Anterior cingulate cortex (tissue), 58 donors: ENCODE results near the gene TTC36.
"Not testable (repeated sequence)": the region's sequence is repeated elsewhere in the genome, so short reads cannot be mapped to it uniquely, and the experiment has no call there.

Experiments used
- DNase-seq, 58 donors: peaks; one replicate each; lab custom pipeline; 2025; lab: John Stamatoyannopoulos, UW

Gene TTC36, protein sequence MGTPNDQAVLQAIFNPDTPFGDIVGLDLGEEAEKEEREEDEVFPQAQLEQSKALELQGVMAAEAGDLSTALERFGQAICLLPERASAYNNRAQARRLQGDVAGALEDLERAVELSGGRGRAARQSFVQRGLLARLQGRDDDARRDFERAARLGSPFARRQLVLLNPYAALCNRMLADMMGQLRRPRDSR

DNA sequence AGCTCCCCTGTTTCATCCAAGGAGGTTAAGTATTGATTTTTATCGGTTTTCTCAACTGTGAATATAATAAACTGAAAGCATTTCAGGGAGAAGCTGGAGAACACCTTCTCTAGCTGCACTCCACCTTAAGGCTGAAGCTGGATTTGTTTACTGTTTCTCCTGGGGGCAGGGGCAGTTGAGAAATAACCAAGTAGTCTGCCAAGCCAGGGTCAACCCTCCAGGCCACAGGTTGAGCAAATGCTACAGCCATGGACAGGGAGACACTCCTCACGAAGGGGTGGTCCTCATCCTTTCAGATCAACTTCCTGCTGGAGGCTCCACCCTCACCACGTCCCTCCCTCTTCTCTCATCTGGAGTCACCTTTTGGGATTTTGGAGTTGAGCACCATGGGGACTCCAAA, at the start of gene TTC36:
Gene TTC36 (plus strand): TSS at position 366 of the 400 bp plus-strand sequence. CDS start 21 bp downstream, at position 387.
- DNase-seq, result no peak

DNA sequence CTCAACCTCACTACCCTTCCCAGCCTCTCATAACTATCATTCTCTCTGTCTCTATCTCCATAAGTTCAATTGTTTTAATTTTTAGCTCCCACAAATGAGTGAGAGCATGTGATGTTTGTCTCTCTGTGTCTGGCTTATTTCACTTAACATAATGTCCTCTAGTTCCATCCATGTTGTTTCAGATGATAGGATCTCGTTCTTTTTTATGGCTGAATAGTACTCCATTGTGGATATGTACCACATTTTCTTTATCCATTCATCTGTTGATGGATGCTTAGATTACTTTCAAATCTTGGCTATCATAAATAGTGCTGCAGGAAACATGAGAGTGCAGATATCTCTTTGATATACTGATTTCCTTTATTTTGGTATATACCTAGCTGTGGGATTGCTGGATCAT, 46.0 kb upstream of the TTC36 start:
- not testable (repeated sequence) for DNase-seq

DNA sequence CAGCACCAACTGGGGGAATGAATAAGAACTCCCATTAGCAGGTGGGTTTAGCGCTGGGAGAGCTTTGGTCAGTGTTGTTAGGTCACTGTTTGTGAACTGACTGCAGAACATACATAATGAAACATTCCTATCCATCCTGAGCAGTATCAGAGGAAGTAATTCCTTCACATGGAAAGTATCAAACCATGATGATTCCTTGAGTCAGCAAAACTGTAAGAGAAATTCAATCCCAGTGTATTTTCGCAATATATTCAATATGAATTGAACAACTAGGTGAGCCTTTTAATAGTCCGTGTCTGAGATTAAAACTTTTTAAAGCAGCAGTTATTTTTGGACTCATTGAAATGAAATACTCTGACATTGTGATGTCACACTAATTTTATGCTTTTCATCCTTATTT, 42.9 kb upstream of the TTC36 start:
- no peak for DNase-seq

DNA sequence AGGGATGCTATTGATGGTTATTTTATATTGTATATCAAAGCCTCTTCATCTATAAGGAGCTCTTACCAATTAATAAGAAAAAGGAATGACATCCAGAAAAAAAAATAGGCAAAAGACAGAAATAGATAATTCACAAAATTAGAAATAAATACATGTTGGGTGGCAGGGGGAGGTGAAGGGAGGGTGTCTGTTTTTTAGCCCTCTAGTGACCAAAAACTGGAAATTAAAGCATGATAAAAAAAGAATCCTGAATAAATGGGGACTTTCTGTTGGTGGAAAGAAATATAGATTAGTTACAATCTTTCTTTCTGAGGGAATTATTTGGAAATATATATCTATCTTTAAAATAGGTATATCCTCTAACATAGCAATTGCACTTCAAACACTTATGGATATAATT, 42.0 kb upstream of the TTC36 start:
- no peak for DNase-seq

DNA sequence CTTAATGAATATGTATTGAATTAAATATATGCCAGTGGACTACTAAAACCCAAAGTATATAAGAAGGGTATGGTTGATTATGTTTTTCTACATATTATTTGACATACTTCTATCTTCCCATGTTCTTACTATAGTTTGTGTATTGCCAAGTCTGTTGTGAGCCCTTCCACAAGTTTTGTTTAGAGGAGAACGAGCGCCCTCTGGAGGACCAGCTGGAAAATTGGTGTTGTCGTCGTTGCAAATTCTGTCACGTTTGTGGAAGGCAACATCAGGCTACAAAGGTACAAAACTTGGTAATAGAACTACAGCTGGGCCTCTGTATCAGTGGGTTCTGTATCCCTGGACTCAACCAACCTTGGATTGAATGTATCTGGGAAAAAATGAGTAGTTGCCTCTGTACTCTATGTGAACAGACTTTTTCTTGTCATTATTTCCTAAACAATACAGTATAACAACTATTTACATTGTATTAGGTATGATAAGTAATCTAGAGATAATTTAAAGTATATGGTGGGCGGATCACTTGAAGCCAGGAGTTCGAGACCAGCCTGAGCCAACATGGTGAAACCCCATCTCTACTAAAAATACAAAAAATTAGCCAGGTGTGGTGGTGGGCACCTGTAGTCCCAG, 38.7 kb upstream of the TTC36 start:
- DNase-seq, result peak in 45 of 58 donors; percentile 5 to 64 (median 35)

DNA sequence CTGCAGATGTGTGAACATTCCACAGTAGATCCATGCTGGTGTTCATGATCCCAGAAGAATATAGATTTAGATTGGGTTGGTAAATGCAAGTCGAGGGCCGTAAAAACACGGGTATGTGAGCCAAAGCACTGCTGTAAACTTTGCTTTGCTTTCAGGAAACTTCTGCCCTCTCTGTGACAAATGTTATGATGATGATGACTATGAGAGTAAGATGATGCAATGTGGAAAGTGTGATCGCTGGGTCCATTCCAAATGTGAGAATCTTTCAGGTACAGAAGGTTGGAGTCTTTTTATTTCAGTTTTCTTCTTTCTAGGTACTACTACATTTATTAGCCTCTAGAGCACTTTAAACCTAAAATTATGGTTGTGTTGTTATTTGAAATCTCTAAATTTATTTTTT, 36.2 kb upstream of the TTC36 start:
- no peak for DNase-seq

DNA sequence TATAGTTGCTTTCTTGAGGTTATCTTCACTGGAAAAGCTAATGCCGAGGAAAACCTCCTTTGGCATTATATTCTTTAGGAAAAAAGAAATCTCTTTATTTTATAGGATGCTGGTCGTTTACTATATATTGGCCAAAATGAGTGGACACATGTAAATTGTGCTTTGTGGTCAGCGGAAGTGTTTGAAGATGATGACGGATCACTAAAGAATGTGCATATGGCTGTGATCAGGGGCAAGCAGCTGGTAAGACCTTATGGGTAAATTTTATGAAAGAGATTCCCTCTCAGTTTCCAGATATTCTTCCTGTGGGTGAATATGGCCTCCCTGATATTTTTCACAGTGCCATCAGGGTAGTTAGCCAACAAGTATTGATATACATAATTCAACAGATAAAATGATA, 29.4 kb upstream of the TTC36 start:
- no peak for DNase-seq

DNA sequence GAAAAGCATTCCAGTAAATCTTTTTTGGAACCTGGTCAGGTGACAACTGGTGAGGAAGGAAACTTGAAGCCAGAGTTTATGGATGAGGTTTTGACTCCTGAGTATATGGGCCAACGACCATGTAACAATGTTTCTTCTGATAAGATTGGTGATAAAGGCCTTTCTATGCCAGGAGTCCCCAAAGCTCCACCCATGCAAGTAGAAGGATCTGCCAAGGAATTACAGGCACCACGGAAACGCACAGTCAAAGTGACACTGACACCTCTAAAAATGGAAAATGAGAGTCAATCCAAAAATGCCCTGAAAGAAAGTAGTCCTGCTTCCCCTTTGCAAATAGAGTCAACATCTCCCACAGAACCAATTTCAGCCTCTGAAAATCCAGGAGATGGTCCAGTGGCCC, 24.1 kb upstream of the TTC36 start:
- no peak for DNase-seq

DNA sequence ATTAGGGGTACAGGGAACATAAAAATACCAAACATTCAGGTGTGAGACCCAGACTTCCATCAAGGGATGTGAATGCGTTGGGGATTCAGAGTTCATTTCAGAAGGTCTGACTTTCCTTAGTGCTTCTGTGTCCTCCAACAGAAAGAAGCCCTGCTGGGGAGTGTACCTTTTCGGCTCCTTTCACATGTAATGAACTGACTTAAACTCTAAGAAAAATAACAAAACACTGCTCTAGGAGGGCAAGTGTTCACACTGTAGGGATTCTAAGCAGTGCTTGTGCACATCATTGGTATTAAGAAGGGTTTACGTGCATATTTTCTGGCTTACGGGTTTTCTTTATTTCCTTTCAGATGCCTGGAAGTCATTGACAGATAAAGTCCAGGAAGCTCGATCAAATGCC, 15.7 kb upstream of the TTC36 start:
- no peak for DNase-seq

DNA sequence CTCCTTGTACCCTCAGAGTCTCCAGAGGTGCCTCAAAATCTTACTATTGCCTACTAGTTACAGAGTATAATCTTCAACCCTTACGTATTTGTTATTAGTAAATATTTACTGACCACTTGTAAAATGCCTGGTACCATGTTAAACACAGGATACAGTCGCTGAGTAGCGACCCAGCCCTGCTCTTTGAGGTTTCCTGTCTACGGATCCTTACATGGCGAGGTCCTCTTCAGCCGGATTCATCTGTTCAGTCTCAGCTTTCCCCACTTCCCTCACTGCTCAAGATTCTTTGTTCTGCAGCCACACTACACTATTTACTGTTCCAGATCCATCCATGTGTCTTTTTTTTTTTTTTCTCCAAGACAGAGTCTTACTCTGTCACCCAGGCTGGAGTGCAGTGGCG, 13.2 kb upstream of the TTC36 start:
- no peak for DNase-seq

DNA sequence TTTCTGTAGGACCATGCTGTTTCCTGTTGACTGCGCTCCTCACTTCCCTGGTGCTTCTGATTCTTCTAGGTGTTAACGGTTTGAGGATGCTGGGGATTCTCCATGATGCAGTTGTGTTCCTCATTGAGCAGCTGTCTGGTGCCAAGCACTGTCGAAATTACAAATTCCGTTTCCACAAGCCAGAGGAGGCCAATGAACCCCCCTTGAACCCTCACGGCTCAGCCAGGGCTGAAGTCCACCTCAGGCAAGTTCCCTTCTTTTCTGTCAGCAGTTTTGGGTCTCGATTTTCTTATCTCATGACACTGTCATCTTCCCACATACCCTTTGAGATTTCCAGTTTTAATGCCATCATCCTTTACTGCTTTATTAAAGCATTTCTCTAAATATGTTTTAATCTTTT, 7.7 kb upstream of the TTC36 start:
- DNase-seq, result no peak

DNA sequence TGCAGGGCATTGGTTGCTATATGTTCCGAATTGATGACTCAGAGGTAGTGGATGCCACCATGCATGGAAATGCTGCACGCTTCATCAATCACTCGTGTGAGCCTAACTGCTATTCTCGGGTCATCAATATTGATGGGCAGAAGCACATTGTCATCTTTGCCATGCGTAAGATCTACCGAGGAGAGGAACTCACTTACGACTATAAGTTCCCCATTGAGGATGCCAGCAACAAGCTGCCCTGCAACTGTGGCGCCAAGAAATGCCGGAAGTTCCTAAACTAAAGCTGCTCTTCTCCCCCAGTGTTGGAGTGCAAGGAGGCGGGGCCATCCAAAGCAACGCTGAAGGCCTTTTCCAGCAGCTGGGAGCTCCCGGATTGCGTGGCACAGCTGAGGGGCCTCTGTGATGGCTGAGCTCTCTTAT, 5.4 kb upstream of the TTC36 start:
- DNase-seq, result no peak

DNA sequence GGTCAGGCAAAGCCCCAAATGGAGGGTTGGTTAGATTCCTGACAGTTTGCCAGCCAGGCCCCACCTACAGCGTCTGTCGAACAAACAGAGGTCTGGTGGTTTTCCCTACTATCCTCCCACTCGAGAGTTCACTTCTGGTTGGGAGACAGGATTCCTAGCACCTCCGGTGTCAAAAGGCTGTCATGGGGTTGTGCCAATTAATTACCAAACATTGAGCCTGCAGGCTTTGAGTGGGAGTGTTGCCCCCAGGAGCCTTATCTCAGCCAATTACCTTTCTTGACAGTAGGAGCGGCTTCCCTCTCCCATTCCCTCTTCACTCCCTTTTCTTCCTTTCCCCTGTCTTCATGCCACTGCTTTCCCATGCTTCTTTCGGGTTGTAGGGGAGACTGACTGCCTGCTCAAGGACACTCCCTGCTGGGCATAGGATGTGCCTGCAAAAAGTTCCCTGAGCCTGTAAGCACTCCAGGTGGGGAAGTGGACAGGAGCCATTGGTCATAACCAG, 4.7 kb upstream of the TTC36 start:
- no peak for DNase-seq

DNA sequence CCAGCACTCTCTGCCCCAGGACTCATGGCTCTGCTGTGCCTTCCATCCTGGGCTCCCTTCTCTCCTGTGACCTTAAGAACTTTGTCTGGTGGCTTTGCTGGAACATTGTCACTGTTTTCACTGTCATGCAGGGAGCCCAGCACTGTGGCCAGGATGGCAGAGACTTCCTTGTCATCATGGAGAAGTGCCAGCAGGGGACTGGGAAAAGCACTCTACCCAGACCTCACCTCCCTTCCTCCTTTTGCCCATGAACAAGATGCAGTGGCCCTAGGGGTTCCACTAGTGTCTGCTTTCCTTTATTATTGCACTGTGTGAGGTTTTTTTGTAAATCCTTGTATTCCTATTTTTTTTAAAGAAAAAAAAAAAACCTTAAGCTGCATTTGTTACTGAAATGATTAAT, 2.9 kb upstream of the TTC36 start:
- no peak for DNase-seq

DNA sequence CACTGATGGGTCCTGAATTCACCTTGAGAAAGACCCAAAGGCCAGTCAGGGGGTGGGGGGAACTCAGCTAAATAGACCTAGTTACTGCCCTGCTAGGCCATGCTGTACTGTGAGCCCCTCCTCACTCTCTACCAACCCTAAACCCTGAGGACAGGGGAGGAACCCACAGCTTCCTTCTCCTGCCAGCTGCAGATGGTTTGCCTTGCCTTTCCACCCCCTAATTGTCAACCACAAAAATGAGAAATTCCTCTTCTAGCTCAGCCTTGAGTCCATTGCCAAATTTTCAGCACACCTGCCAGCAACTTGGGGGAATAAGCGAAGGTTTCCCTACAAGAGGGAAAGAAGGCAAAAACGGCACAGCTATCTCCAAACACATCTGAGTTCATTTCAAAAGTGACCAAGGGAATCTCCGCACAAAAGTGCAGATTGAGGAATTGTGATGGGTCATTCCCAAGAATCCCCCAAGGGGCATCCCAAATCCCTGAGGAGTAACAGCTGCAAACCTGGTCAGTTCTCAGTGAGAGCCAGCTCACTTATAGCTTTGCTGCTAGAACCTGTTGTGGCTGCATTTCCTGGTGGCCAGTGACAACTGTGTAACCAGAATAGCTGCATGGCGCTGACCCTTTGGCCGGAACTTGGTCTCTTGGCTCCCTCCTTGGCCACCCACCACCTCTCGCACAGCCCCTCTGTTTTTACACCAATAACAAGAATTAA, 2.4 kb upstream of the TTC36 start:
- no peak for DNase-seq

DNA sequence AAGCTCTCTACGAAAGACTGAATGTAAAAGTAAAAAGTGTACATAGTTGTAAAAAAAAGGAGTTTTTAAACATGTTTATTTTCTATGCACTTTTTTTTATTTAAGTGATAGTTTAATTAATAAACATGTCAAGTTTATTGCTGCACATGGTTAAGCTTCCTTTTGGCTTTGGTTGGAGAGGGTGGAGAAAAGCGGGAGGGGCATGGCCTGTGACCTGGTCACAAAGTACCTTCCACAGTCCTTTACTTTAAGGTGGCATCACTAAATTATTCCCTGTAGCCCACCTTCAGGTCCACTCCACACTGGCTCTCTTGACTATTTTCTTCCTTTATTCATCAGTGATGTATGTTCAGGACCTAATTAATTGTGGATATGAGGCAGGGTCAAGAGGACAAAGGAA, 586 bp upstream of the TTC36 start:
- DNase-seq, result no peak

DNA sequence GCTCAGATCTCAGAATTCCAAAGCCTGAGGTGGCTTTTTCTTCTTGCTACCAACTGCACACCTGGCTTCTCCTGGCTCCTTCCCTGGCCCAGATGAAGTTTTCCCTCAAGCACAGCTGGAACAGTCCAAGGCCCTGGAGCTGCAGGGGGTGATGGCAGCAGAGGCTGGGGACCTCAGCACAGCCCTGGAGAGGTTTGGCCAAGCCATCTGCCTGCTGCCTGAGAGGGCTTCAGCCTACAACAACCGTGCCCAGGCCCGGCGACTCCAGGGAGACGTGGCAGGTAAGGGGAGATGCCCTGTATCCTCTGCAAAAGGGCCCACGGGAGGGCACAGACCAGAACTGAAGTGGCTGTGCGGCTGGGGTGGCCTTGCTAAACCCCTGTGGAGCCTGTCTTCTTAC, 1.2 kb downstream of the TTC36 start:
- DNase-seq, result no peak

DNA sequence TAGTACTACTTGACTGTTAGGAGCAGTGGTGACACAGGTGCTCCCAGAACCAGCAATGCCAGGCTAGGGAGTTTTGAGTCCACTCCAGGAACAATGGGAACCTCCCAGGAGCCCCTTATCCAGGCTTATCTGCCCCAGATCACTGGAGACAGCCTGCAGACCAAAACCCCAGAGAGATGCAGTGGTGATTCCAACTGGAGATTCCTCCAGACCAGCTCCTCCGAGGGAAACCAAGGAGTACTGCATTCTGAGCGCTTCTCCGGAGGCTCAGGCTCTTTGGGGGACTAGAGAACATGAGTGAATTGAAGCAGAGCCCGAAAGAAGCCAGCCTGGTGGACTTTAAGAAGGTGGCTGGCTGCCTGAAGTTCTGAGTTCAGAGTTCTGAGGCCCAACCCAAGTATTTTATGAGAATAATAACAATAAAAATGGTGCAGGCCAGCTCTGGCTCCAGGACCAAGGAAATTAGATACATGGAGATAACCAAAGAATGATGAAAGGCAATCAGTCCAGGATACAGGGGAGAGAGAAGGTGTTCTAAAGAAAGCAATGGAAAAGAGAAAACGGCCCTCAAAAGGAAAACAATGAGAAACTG, 2.4 kb downstream of the TTC36 start:
- no peak for DNase-seq

DNA sequence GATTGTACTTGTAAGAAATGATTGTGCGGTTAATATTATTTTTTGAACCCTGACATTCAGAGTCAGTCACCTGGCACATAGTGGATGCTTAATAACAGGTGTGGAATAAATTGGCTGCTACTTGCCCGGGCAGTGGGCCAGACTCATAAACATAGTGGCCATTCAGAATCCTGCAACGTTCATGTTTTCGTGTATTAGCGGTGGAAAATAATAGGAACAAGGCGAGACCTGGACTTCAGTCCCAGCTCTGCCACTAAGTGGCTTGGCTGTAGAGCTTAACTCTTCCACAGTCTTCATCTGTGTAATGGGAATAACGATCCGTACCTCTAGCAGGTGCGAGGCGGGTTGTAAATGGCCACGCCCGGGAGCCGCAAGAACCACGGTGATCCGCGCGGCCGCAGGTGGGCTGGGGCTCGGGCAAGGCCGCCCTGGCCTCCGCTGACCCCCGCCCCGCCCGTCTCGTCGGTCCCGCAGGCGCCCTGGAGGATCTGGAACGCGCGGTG, 3.0 kb downstream of the TTC36 start:
- peak in 2 of 58 donors; percentile 21 to 61 for DNase-seq

DNA sequence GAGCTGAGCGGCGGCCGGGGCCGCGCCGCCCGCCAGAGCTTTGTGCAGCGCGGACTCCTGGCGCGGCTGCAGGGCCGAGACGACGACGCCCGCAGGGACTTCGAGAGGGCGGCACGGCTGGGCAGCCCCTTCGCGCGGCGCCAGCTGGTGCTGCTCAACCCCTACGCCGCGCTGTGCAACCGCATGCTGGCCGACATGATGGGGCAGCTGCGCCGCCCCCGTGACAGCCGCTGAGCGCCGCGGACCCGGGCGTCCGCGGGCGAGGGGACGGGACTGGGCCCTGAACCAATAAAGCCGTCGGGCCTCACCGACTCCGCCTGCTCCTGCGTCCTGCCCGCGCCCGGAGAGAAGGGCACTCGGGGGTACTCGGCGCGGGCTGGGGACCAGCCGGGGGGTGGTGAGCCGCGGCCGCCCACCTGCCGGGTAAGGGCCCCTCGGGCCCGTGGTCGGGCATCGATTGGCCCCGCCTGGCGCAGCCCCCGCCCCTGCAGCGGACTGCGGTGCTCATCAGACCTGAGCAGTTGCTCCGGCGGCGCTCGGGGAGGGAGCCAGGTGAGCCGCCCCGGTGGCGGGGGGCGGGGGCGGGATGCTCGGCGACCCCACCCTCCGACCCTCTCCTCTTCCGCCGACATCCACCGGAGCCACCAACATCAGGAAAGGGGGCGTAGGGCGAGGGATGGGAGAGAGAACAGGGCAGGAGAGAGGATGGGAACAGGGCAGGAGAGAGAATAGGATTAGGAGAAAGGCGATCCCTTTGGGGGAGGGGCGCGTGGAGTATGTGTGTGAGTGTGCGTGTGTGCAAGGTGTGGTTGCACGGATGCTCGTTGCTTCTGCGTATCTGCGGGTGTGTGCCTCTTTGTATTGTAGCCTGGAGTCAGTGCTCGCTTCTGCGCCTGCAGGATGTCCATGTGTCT, 3.7 kb downstream of the TTC36 start, which contains the start of gene TMEM25:
Gene TMEM25 (plus strand): TSS at position 510 of the 914 bp plus-strand sequence. CDS start 610 bp downstream, outside the sequence.
- DNase-seq, result peak in 55 of 58 donors; percentile 29 to 87 (median 66)
